Esophagus squamous epithelium (tissue), 5 donors: ENCODE data around the gene TAGLN. TPM values are rescaled to one million over a fixed set of nuclear protein-coding genes. Genes with fewer than 3 reads are reported as not detected.

Source experiments
- DNase-seq: peaks from one replicate; lab custom pipeline; 2025; lab: John Stamatoyannopoulos, UW
- H3K27ac ChIP-seq, 4 donors: fragments of 200-600 bp; sonication (generic); one replicate each; pipeline ENCODE4 v1.5.1; 2016 to 2019; ENCODE audit warnings: mild to moderate bottlenecking in 1 of 4
- H3K27me3 ChIP-seq, 4 donors: fragments of 200-600 bp; sonication (generic); 1 replicate in 3 of 4; 2 replicates in 1 of 4; pipeline versions ENCODE4 v1.5.1 to v1.6.0; 2017 to 2021; ENCODE audit warnings: antibody characterized with exemption in 1 of 4
- H3K36me3 ChIP-seq, 3 donors: fragments of 200-600 bp; sonication (generic); one replicate each; pipeline ENCODE4 v1.5.1; 2016 to 2019
- H3K4me1 ChIP-seq, 3 donors: fragments of 200-600 bp; sonication (generic); one replicate each; pipeline ENCODE4 v1.5.1; 2017 to 2019
- H3K4me3 ChIP-seq, 4 donors: fragments of 200-600 bp; sonication (generic); 1 replicate in 3 of 4; 2 replicates in 1 of 4; pipeline ENCODE4 v1.5.1; 2016 to 2019; ENCODE audit warnings: mild to moderate bottlenecking in 2 of 4, moderate library complexity in 1 of 4
- H3K9me3 ChIP-seq, 3 donors: fragments of 200-600 bp; sonication (generic); one replicate each; pipeline ENCODE4 v1.5.1; 2016 to 2019
- CTCF ChIP-seq, 6 experiments: fragments of 450-650 bp in 4 of 6; fragments of 200-600 bp in 2 of 6; sonication (generic) in 2 of 6; IDR thresholded peaks; one replicate each; pipeline ENCODE4 v1.5.1; 2016 to 2019; ENCODE audit warnings: antibody characterized with exemption in 6 of 6, mild to moderate bottlenecking in 4 of 6, moderate library complexity in 4 of 6
- POLR2A ChIP-seq, 4 donors: fragments of 450-650 bp; IDR thresholded peaks; one replicate each; pipeline ENCODE4 v1.6.1; 2017; ENCODE audit warnings: antibody characterized with exemption in 4 of 4, mild to moderate bottlenecking in 4 of 4, moderate library complexity in 3 of 4
- WGBS, 2 donors: methylation state at CpG; one replicate each; pipeline ENCODE4 v1.1.5; 2018; 5-methylcytosine and 5-hydroxymethylcytosine counted together
- intact Hi-C: fragments of 100-400 bp; cut with DNase I; formaldehyde crosslinking; loops from one replicate; pipeline ENCODE4 v1.15.0; 2022
- total RNA-seq, 4 donors: library from RNA; depleted of rRNA; stranded (reverse); fragments of >200 nt; gene quantifications; one replicate each; pipeline ENCODE4 v1.1.0, GENCODE V29; 2016
- donor health status: DM: yes; HTN: yes; CAD: no.

Gene TAGLN
- total RNA-seq, 4 donors from 2014 or later, result 64.8 to 1,356 (median 373) TPM

GRCh38 chr11:117229931-117230285 is 30.7 kb downstream of the TAGLN start:
- DNase-seq, result no peak
- Histone ChIP-seq H3K36me3 (peaks cover 10 to 53% (median 22%) of the 10 kb centered on the region in 3 donors), H3K9me3 (no peaks in the 10 kb centered on the region), H3K27ac (peak overlapping the region in 2 of 4 donors; percentile 97 to 99), H3K4me1 (peaks cover 15 to 55% (median 15%) of the 10 kb centered on the region in 3 donors), H3K4me3 (peak overlapping the region in 1 of 4 donors; percentile 89), H3K27me3 (no peaks in the 10 kb centered on the region)
- intact Hi-C loops, result loop anchor here (5.0 kb wide), 1 partner anchor 48 kb away; no protein-coding TSS in a partner anchor
- TF ChIP-seq CTCF (IDR thresholded peaks at IDR 0.05) (no peak), POLR2A (IDR thresholded peaks at IDR 0.05) (no peak)
- WGBS, 2 donors, result 85 to 90% methylated on average over 3 to 4 of the region's 5 CpGs

GRCh38 chr11:117230286-117230961 is 31.3 kb downstream of the TAGLN start:
- Histone ChIP-seq H3K4me3 (peak overlapping the region in 3 of 4 donors; percentile 84 to 93 (median 89)), H3K36me3 (peaks cover 10 to 47% (median 22%) of the 10 kb centered on the region in 3 donors), H3K9me3 (no peaks in the 10 kb centered on the region), H3K4me1 (peaks cover 15 to 55% (median 15%) of the 10 kb centered on the region in 3 donors), H3K27ac (peak overlapping the region in 3 of 4 donors; percentile 91 to 99 (median 97)), H3K27me3 (no peaks in the 10 kb centered on the region)
- intact Hi-C loops, result no loop called here
- DNase-seq, result no peak
- WGBS, 2 donors, result 42 to 53% methylated on average over 10 to 11 of the region's 12 CpGs
- no peak for TF ChIP-seq CTCF (IDR thresholded peaks at IDR 0.05)
- TF ChIP-seq POLR2A (IDR thresholded peaks at IDR 0.05), result no peak

GRCh38 chr11:117230999-117231841 is 32.0 kb downstream of the TAGLN start:
- intact Hi-C loops, result no loop called here
- WGBS, 2 donors, result 2 to 3% methylated on average over 14 of the region's 14 CpGs
- Histone ChIP-seq H3K27ac (peak overlapping the region; percentile 91 to 99 (median 97)), H3K4me3 (peak overlapping the region; percentile 64 to 93 (median 86)), H3K9me3 (no peaks in the 10 kb centered on the region), H3K27me3 (no peaks in the 10 kb centered on the region), H3K4me1 (peaks cover 15 to 48% (median 15%) of the 10 kb centered on the region in 3 donors), H3K36me3 (peaks cover 10 to 47% (median 22%) of the 10 kb centered on the region in 3 donors)
- TF ChIP-seq CTCF (IDR thresholded peaks at IDR 0.05), result no peak
- no peak for TF ChIP-seq POLR2A (IDR thresholded peaks at IDR 0.05)
- no peak for DNase-seq

GRCh38 chr11:117231842-117232091 is 32.6 kb downstream of the TAGLN start, which contains the start of gene PCSK7:
Gene PCSK7, minus strand, starts transcription at chr11:117232073. Its CDS starts 2,229 bp downstream, at chr11:117229844.
- 0% methylated on average over 1 of the region's 13 CpGs; no CpG with 5 or more reads in 1 of the 2 donors for WGBS, 2 donors
- intact Hi-C loops, result no loop called here
- TF ChIP-seq POLR2A (IDR thresholded peaks at IDR 0.05) (no peak), CTCF (IDR thresholded peaks at IDR 0.05) (no peak)
- Histone ChIP-seq H3K9me3 (no peaks in the 10 kb centered on the region), H3K36me3 (peaks cover 10 to 42% (median 22%) of the 10 kb centered on the region in 3 donors), H3K4me1 (peaks cover 15 to 47% (median 15%) of the 10 kb centered on the region in 3 donors), H3K27me3 (no peaks in the 10 kb centered on the region), H3K27ac (peak within 1 kb of the TSS; percentile 91 to 99 (median 97)), H3K4me3 (peak within 1 kb of the TSS; percentile 64 to 93 (median 86))
- no peak for DNase-seq
